H1 (cell line): ENCODE measurements around the gene CYLD. TPM values are rescaled to one million over a fixed set of nuclear protein-coding genes. Genes with fewer than 3 reads are reported as not detected.

Experiments
- CTCF ChIA-PET: fragments of 300-600 bp; sonication (Branson Sonifier 250); formaldehyde crosslinking; loops from one replicate; lab custom pipeline; 2021; ENCODE audit not compliant: partially characterized antibody; lab: Charles Lee
- POLR2A ChIA-PET: fragments of 300-600 bp; sonication (Branson Sonifier 250); formaldehyde crosslinking; loops from one replicate; lab custom pipeline; 2021; ENCODE audit warnings: inconsistent platforms; ENCODE audit not compliant: partially characterized antibody; lab: Charles Lee
- DNase-seq, 2 experiments: peaks; one replicate each; pipeline versions ENCODE4 v3.0.0 to v3.0.0-alpha.2; 2010 to 2022; ENCODE audit warnings: low spot score in 2 of 2, low read depth in 1 of 2, mixed read lengths in 1 of 2
- FAIRE-seq: peaks from 2 replicates; lab custom pipeline; 2011; peaks lifted over from hg19 to GRCh38; lab: Jason Lieb, UNC
- H2AFZ ChIP-seq: 2 replicates; pipeline ENCODE4 v1.8.1; 2012; ENCODE audit warnings: low read length, inconsistent platforms
- H2AK5ac ChIP-seq: 2 replicates; pipeline ENCODE4 v1.6.1; 2013; ENCODE audit warnings: low read depth, low read length
- H2BK120ac ChIP-seq: replicated peaks from 2 replicates; pipeline ENCODE3; 2013; ENCODE audit warnings: low read depth, low read length, inconsistent platforms
- H2BK12ac ChIP-seq: 2 replicates; pipeline ENCODE4 v1.6.1; 2013; ENCODE audit warnings: low read depth, low read length
- H2BK15ac ChIP-seq: 2 replicates; pipeline ENCODE4 v1.6.1; 2013; ENCODE audit warnings: low read length
- H2BK20ac ChIP-seq: 2 replicates; pipeline ENCODE4 v1.6.1; 2013; ENCODE audit warnings: low read length
- H2BK5ac ChIP-seq: 2 replicates; pipeline ENCODE4 v1.6.1; 2013; ENCODE audit warnings: low read depth, low read length
- H3K14ac ChIP-seq: 2 replicates; pipeline ENCODE4 v1.6.1; 2013; ENCODE audit warnings: inconsistent platforms; ENCODE audit not compliant: insufficient read length
- H3K18ac ChIP-seq: 2 replicates; pipeline ENCODE4 v1.6.1; 2013; ENCODE audit warnings: low read length; ENCODE audit errors: extremely low read depth
- H3K23ac ChIP-seq: 2 replicates; pipeline ENCODE4 v1.6.1; 2013; ENCODE audit warnings: inconsistent platforms; ENCODE audit not compliant: insufficient read length
- H3K23me2 ChIP-seq: 2 replicates; pipeline ENCODE4 v1.6.1; 2013; ENCODE audit warnings: low read depth, low read length
- H3K27ac ChIP-seq: 2 replicates; pipeline ENCODE4 v1.6.1; 2011; ENCODE audit warnings: low read depth, low read length, inconsistent platforms
- H3K27me3 ChIP-seq, 4 experiments: replicated peaks in 1 of 4; 1 replicate in 1 of 4; 2 replicates in 3 of 4; pipeline versions ENCODE4 v1.6.1 to v1.8.1; 2011 to 2013; ENCODE audit warnings: low read length in 3 of 4, mild to moderate bottlenecking in 3 of 4, inconsistent platforms in 2 of 4, mixed read lengths in 2 of 4, moderate library complexity in 1 of 4; ENCODE audit not compliant: control insufficient read depth in 3 of 4, insufficient read depth in 3 of 4; ENCODE audit errors: extremely low read depth in 1 of 4
- H3K36me3 ChIP-seq, 4 experiments: 2 replicates each; pipeline versions ENCODE4 v1.6.1 to v1.8.1; 2011 to 2013; ENCODE audit warnings: mild to moderate bottlenecking in 4 of 4, low read length in 3 of 4, moderate library complexity in 2 of 4, control low read depth in 1 of 4, inconsistent platforms in 1 of 4; ENCODE audit not compliant: insufficient read depth in 4 of 4, control insufficient read depth in 2 of 4
- H3K4ac ChIP-seq: replicated peaks from 2 replicates; pipeline ENCODE3; 2013; ENCODE audit warnings: low read length, low read depth, mixed read lengths, inconsistent platforms; ENCODE audit not compliant: insufficient read length
- H3K4me1 ChIP-seq, 4 experiments: replicated peaks in 1 of 4; 1 replicate in 1 of 4; 2 replicates in 3 of 4; pipeline versions ENCODE4 v1.6.1 to v1.8.1; 2011 to 2013; ENCODE audit warnings: low read length in 3 of 4, inconsistent platforms in 2 of 4, mixed read lengths in 1 of 4; ENCODE audit not compliant: insufficient read depth in 4 of 4, control insufficient read depth in 3 of 4
- H3K4me2 ChIP-seq, 2 experiments: 2 replicates each; pipeline versions ENCODE4 v1.6.1 to v1.8.1; 2011 to 2013; ENCODE audit warnings: low read depth in 2 of 2, low read length in 2 of 2, control low read depth in 1 of 2, inconsistent platforms in 1 of 2, mild to moderate bottlenecking in 1 of 2; ENCODE audit not compliant: insufficient read depth in 1 of 2
- H3K4me3 ChIP-seq, 4 experiments: fragments of 200-600, 300-600 bp in 1 of 4; sonication (generic), shearing (Covaris generic), sonication (Bioruptor Twin) in 1 of 4; 2 replicates each; pipeline versions ENCODE4 v1.5.1 to v1.8.1; 2011 to 2016; ENCODE audit warnings: low read length in 4 of 4, low read depth in 3 of 4, control low read depth in 2 of 4, inconsistent platforms in 2 of 4, mild to moderate bottlenecking in 2 of 4, mixed read lengths in 1 of 4, moderate library complexity in 1 of 4; ENCODE audit not compliant: insufficient read depth in 2 of 4; ENCODE audit errors: extremely low read depth in 1 of 4
- H3K56ac ChIP-seq: replicated peaks from 2 replicates; pipeline ENCODE3; 2013; ENCODE audit warnings: low read depth, mild to moderate bottlenecking, mixed read lengths, low read length, inconsistent platforms; ENCODE audit not compliant: insufficient read length
- H3K79me1 ChIP-seq: 2 replicates; pipeline ENCODE4 v1.6.1; 2013; ENCODE audit warnings: low read depth, low read length, control low read depth
- H3K79me2 ChIP-seq, 2 experiments: 2 replicates each; pipeline versions ENCODE4 v1.6.1 to v1.8.1; 2012 to 2013; ENCODE audit warnings: low read length in 2 of 2, mild to moderate bottlenecking in 2 of 2, inconsistent platforms in 1 of 2; ENCODE audit not compliant: insufficient read depth in 2 of 2, control insufficient read depth in 1 of 2
- H3K9ac ChIP-seq, 4 experiments: replicated peaks in 1 of 4; 1 replicate in 1 of 4; 2 replicates in 3 of 4; pipeline versions ENCODE4 v1.6.1 to v1.8.1; 2011 to 2013; ENCODE audit warnings: low read depth in 3 of 4, low read length in 3 of 4, control low read depth in 2 of 4, mild to moderate bottlenecking in 2 of 4, moderate library complexity in 2 of 4, inconsistent platforms in 1 of 4; ENCODE audit errors: extremely low read depth in 1 of 4
- H3K9me3 ChIP-seq, 2 experiments: 2 replicates each; pipeline versions ENCODE4 v1.6.1 to v1.8.1; 2012 to 2013; ENCODE audit warnings: mild to moderate bottlenecking in 2 of 2, moderate library complexity in 2 of 2, control low read depth in 1 of 2, inconsistent platforms in 1 of 2, low read depth in 1 of 2, low read length in 1 of 2, mixed read lengths in 1 of 2; ENCODE audit not compliant: insufficient read depth in 2 of 2
- H4K20me1 ChIP-seq, 2 experiments: replicated peaks in 1 of 2; 2 replicates each; pipeline versions ENCODE3 to v1.8.1; 2011 to 2013; ENCODE audit warnings: inconsistent platforms in 2 of 2, low read length in 2 of 2, mild to moderate bottlenecking in 1 of 2; ENCODE audit not compliant: insufficient read depth in 2 of 2, control insufficient read depth in 1 of 2
- H4K5ac ChIP-seq: 2 replicates; pipeline ENCODE4 v1.6.1; 2013; ENCODE audit warnings: low read length, low read depth, mixed read lengths, inconsistent platforms; ENCODE audit not compliant: insufficient read length
- H4K8ac ChIP-seq: 2 replicates; pipeline ENCODE4 v1.8.0; 2013; ENCODE audit warnings: mild to moderate bottlenecking, moderate library complexity, low read length, inconsistent platforms; ENCODE audit not compliant: insufficient read depth; ENCODE audit errors: extremely low read depth
- H4K91ac ChIP-seq: replicated peaks from 2 replicates; pipeline ENCODE3; 2013; ENCODE audit warnings: low read length, mixed read lengths, inconsistent platforms; ENCODE audit not compliant: insufficient read length
- ASH2L ChIP-seq: fragments of 200-600, 300-600 bp; sonication (generic); IDR thresholded peaks from one replicate; pipeline ENCODE4 v1.7.1; 2017; ENCODE audit warnings: low read length
- BRCA1 ChIP-seq: IDR thresholded peaks from 2 replicates; pipeline ENCODE4 v1.6.1; 2012; ENCODE audit warnings: low read depth, low read length, improper control_type of control experiment
- CHD2 ChIP-seq: IDR thresholded peaks from 2 replicates; pipeline ENCODE4 v1.6.1; 2012; ENCODE audit warnings: low read length, improper control_type of control experiment
- HDAC2 ChIP-seq, 2 experiments: fragments of 300-600 bp in 1 of 2; sonication (generic) in 1 of 2; IDR thresholded peaks; 2 replicates each; pipeline ENCODE4 v1.6.1; 2011 to 2012; ENCODE audit warnings: low read depth in 2 of 2, low read length in 2 of 2, mild to moderate bottlenecking in 2 of 2, moderate library complexity in 2 of 2, borderline replicate concordance in 1 of 2, inconsistent platforms in 1 of 2
- JUN ChIP-seq: IDR thresholded peaks from 2 replicates; pipeline ENCODE4 v1.6.1; 2011; ENCODE audit warnings: low read depth, mild to moderate bottlenecking, improper control_type of control experiment, low read length
- KDM1A ChIP-seq: fragments of 200-600, 300-600 bp; sonication (generic); IDR thresholded peaks from 2 replicates; pipeline ENCODE4 v1.7.1; 2016; ENCODE audit warnings: mild to moderate bottlenecking, low read length, borderline replicate concordance
- KDM4A ChIP-seq: IDR thresholded peaks from one replicate; pipeline ENCODE4 v1.7.1; 2012; ENCODE audit warnings: low read depth, mild to moderate bottlenecking, moderate library complexity, low read length, inconsistent platforms; ENCODE audit not compliant: severe bottlenecking
- MAFK ChIP-seq: IDR thresholded peaks from 2 replicates; pipeline ENCODE4 v1.6.1; 2012; ENCODE audit warnings: low read depth, mild to moderate bottlenecking, improper control_type of control experiment, low read length
- RAD21 ChIP-seq, 2 experiments: IDR thresholded peaks in 1 of 2; conservative IDR thresholded peaks in 1 of 2; 2 replicates each; pipeline ENCODE4 v1.6.1; 2011; ENCODE audit warnings: low read depth in 2 of 2, low read length in 2 of 2, improper control_type of control experiment in 1 of 2, inconsistent platforms in 1 of 2, mild to moderate bottlenecking in 1 of 2, moderate library complexity in 1 of 2
- SIRT6 ChIP-seq: IDR thresholded peaks from one replicate; pipeline ENCODE4 v1.7.1; 2012; ENCODE audit warnings: low read length, inconsistent platforms
- SIX5 ChIP-seq: IDR thresholded peaks from 2 replicates; pipeline ENCODE4 v1.6.1; 2011; ENCODE audit warnings: mild to moderate bottlenecking, low read depth, low read length
- SRF ChIP-seq: IDR thresholded peaks from 2 replicates; pipeline ENCODE4 v1.6.1; 2011; ENCODE audit warnings: mild to moderate bottlenecking, low read depth, low read length, moderate library complexity
- WGBS, 2 experiments: shearing (Covaris generic) in 1 of 2; methylation state at CpG; one replicate each; pipeline versions ENCODE4 v1.1.6 to v1.1.7; 2013 to 2015; ENCODE audit warnings: low lambda C conversion rate in 2 of 2, mixed read lengths in 2 of 2, inconsistent platforms in 1 of 2, low coverage in 1 of 2, missing lambda C conversion rate in 1 of 2; ENCODE audit not compliant: insufficient replicate concordance in 2 of 2, insufficient coverage in 1 of 2, insufficient read length in 1 of 2; ENCODE audit errors: extremely low coverage in 1 of 2, missing lambda C conversion rate in 1 of 2; 5-methylcytosine and 5-hydroxymethylcytosine counted together
- polyA plus RNA-seq, 7 experiments: library from polyadenylated mRNA; depleted of rRNA in 3 of 7; stranded (reverse) in 5 of 7; unstranded in 2 of 7; fragments of >200 nt in 5 of 7; fragments of 200-250 nt in 2 of 7; gene quantifications; 1 replicate in 5 of 7; 2 replicates in 1 of 7; 4 replicates in 1 of 7; pipeline versions ENCODE4 v1.2.1 to v1.2.3, GENCODE V29; 2011 to 2013; ENCODE audit warnings: missing spikeins in 2 of 7, mixed read lengths in 2 of 7
- total RNA-seq: library from RNA; stranded (reverse); fragmentation: NEBNext Ultra II Directional; extraction: Animal tissue kit (Norgen Biotek cat#: 25700); gene quantifications from 2 replicates; pipeline ENCODE4 v1.2.1, GENCODE V29; 2021
- TF ChIP-seq, protein P1 (sequence below): IDR thresholded peaks from 2 replicates; pipeline ENCODE4 v1.6.1; 2012; ENCODE audit warnings: inconsistent platforms
- TF ChIP-seq, protein P2 (sequence below): IDR thresholded peaks from 2 replicates; pipeline ENCODE4 v1.6.1; 2011; ENCODE audit warnings: low read depth, mild to moderate bottlenecking, low read length; ENCODE audit not compliant: insufficient read depth

The CYLD gene
- total and polyA plus RNA-seq, 2 of the 8 experiments (the other 6 are each of a cell fraction or from before 2014, with no cell fraction given) = 3.7 to 18.8 TPM

- no peak overlapping the region for H2AFZ ChIP-seq
- TF ChIP-seq KDM4A (no peak), MAFK (no peak), HDAC2 (IDR thresholded peaks at IDR 0.05; ENCODE audit: borderline replicate concordance in 1 of 2, low read depth in 2 of 2, low read length in 2 of 2) (no peak), SIRT6 (no peak), RAD21 (IDR thresholded peaks at IDR 0.05 in 1 of 2, conservative IDR thresholded peaks at IDR 0.05 in 1 of 2; ENCODE audit: low read depth in 2 of 2, low read length in 2 of 2) (no peak), JUN (no peak), CHD2 (no peak), SIX5 (no peak), SRF (no peak), BRCA1 (no peak), KDM1A (no peak), ASH2L (no peak)
- TF ChIP-seq, protein P1, sequence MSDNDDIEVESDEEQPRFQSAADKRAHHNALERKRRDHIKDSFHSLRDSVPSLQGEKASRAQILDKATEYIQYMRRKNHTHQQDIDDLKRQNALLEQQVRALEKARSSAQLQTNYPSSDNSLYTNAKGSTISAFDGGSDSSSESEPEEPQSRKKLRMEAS = no peak
- TF ChIP-seq, protein P2, sequence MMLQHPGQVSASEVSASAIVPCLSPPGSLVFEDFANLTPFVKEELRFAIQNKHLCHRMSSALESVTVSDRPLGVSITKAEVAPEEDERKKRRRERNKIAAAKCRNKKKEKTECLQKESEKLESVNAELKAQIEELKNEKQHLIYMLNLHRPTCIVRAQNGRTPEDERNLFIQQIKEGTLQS = no peak
- H3K18ac ChIP-seq = no peak overlapping the region
- FAIRE-seq (no peak), DNase-seq (no peak)
- H3K4ac ChIP-seq = no peak overlapping the region
- H4K91ac ChIP-seq = no peak overlapping the region
- H3K27me3 ChIP-seq = no peaks in the 10 kb centered on the region
- no peak overlapping the region for H2BK5ac ChIP-seq
- H4K20me1 ChIP-seq = peaks cover 0 to 1% of the 10 kb centered on the region in 2 experiments
- no peak overlapping the region for H3K4me2 ChIP-seq
- H3K79me1 ChIP-seq = no peaks in the 10 kb centered on the region
- no peak overlapping the region for H3K27ac ChIP-seq
- no peak overlapping the region for H2AK5ac ChIP-seq
- no peak overlapping the region for H2BK120ac ChIP-seq
- no peaks in the 10 kb centered on the region for H3K36me3 ChIP-seq
- no peaks in the 10 kb centered on the region for H3K23me2 ChIP-seq
- no peaks in the 10 kb centered on the region for H3K4me1 ChIP-seq
- no peak overlapping the region for H3K56ac ChIP-seq
- H2BK20ac ChIP-seq = no peak overlapping the region
- 97% methylated on average over 4 of the region's 4 CpGs; no CpG with 5 or more reads in 1 of the 2 experiments for WGBS, 2 experiments
- H3K23ac ChIP-seq = no peak overlapping the region
- no peaks in the 10 kb centered on the region for H3K79me2 ChIP-seq
- no peak overlapping the region for H2BK15ac ChIP-seq
- ChIA-PET POLR2A (no interaction called here), CTCF (interaction anchor here (1.0 to 1.5 kb wide), 4 partner anchors 13 to 629 kb away, joined by 3 to 4 read pairs (median 3); no protein-coding TSS in a partner anchor)
- H3K9me3 ChIP-seq = peaks cover 0 to 2% of the 10 kb centered on the region in 2 experiments; a peak in 2 of 4 replicates
- H3K4me3 ChIP-seq = no peak overlapping the region
- no peak overlapping the region for H3K14ac ChIP-seq
- no peak overlapping the region for H4K8ac ChIP-seq
- no peak overlapping the region for H3K9ac ChIP-seq
- no peak overlapping the region for H2BK12ac ChIP-seq
- H4K5ac ChIP-seq = no peak overlapping the region
Observed at GRCh38 chr16:50834701-50835100, 92.8 kb downstream of the CYLD start.
